ENCODE data around the gene ZDHHC14. TPM values are rescaled to one million over a fixed set of nuclear protein-coding genes. Genes with fewer than 3 reads are reported as not detected.

The ZDHHC14 gene
- total and polyA plus RNA-seq, 2 experiments from 2014 or later, result 7.5 to 10.1 TPM

- no peaks in the 10 kb centered on the region for H3K27me3 ChIP-seq
- H3K27ac ChIP-seq, result no peak overlapping the region
- H3K9me3 ChIP-seq (ENCODE audit: low read depth), result no peaks in the 10 kb centered on the region
- H3K4me1 ChIP-seq (ENCODE audit: low read depth), result no peaks in the 10 kb centered on the region
- H3K4me3 ChIP-seq, result no peak overlapping the region
- no peak for TF ChIP-seq CTCF (IDR thresholded peaks at IDR 0.05; ENCODE audit: low read depth, low read length)
- H3K36me3 ChIP-seq, result no peaks in the 10 kb centered on the region
- no peak for DNase-seq (ENCODE audit: low read depth in 1 of 2, low spot score in 1 of 2)
These were observed 272.5 kb downstream of the ZDHHC14 start for GRCh38 chr6:157653521-157653920.

GRCh38 chr6:157655139-157655538 lies 274.1 kb downstream of the ZDHHC14 start:
- H3K27me3 ChIP-seq, result no peaks in the 10 kb centered on the region

GRCh38 chr6:157656437-157656997 lies 275.5 kb downstream of the ZDHHC14 start:
- Histone ChIP-seq H3K4me3 (no peak overlapping the region), H3K9me3 (ENCODE audit: low read depth) (no peaks in the 10 kb centered on the region), H3K4me1 (ENCODE audit: low read depth) (no peaks in the 10 kb centered on the region), H3K36me3 (no peaks in the 10 kb centered on the region), H3K27me3 (no peaks in the 10 kb centered on the region), H3K27ac (no peak overlapping the region)
- TF ChIP-seq CTCF (IDR thresholded peaks at IDR 0.05; ENCODE audit: low read depth, low read length), result no peak
- DNase-seq (ENCODE audit: low read depth in 1 of 2, low spot score in 1 of 2), result no peak

More at GRCh38 chr6:157655139-157655538, 274.1 kb downstream of the ZDHHC14 start:
- H3K4me1 ChIP-seq (ENCODE audit: low read depth), result no peaks in the 10 kb centered on the region
- H3K36me3 ChIP-seq, result no peaks in the 10 kb centered on the region
- H3K9me3 ChIP-seq (ENCODE audit: low read depth), result no peaks in the 10 kb centered on the region
- DNase-seq (ENCODE audit: low read depth in 1 of 2, low spot score in 1 of 2), result no peak
- H3K27ac ChIP-seq, result no peak overlapping the region
- H3K4me3 ChIP-seq, result no peak overlapping the region
- TF ChIP-seq CTCF (IDR thresholded peaks at IDR 0.05; ENCODE audit: low read depth, low read length), result no peak

- no peaks in the 10 kb centered on the region for H3K9me3 ChIP-seq (ENCODE audit: low read depth)
- no peak overlapping the region for H3K4me3 ChIP-seq
- no peaks in the 10 kb centered on the region for H3K36me3 ChIP-seq
- no peak for TF ChIP-seq CTCF (IDR thresholded peaks at IDR 0.05; ENCODE audit: low read depth, low read length)
- no peaks in the 10 kb centered on the region for H3K4me1 ChIP-seq (ENCODE audit: low read depth)
- H3K27me3 ChIP-seq, result no peaks in the 10 kb centered on the region
- no peak for DNase-seq (ENCODE audit: low read depth in 1 of 2, low spot score in 1 of 2)
- H3K27ac ChIP-seq, result no peak overlapping the region
These were observed 276.8 kb downstream of the ZDHHC14 start for GRCh38 chr6:157657754-157658153.

GRCh38 chr6:157658301-157658700 lies 277.3 kb downstream of the ZDHHC14 start:
- Histone ChIP-seq H3K4me3 (no peak overlapping the region), H3K4me1 (ENCODE audit: low read depth) (no peaks in the 10 kb centered on the region), H3K27me3 (no peaks in the 10 kb centered on the region), H3K36me3 (no peaks in the 10 kb centered on the region), H3K9me3 (ENCODE audit: low read depth) (no peaks in the 10 kb centered on the region), H3K27ac (no peak overlapping the region)
- no peak for DNase-seq (ENCODE audit: low read depth in 1 of 2, low spot score in 1 of 2)
- TF ChIP-seq CTCF (IDR thresholded peaks at IDR 0.05; ENCODE audit: low read depth, low read length), result no peak
